ENCODE measurements around the gene CAD. TPM values are rescaled to one million over a fixed set of nuclear protein-coding genes. Genes with fewer than 3 reads are reported as not detected.
A peak's percentile ranks its signal among the peaks of the same experiment; 100 is the strongest.

Gene CAD
- total RNA-seq, 1 donor from 2014 or later: 28.2 TPM

- H3K9me3 ChIP-seq (ENCODE audit: control insufficient read depth in 3 of 3, low read length in 3 of 3): no peaks in the 10 kb centered on the region
- H3K9ac ChIP-seq (ENCODE audit: low read depth in 1 of 3, low read length in 3 of 3): no peak overlapping the region
- H3K27ac ChIP-seq (ENCODE audit: low read depth, low read length): no peak overlapping the region
- peaks cover 85 to 86% (median 85%) of the 10 kb centered on the region in 3 donors for H3K36me3 ChIP-seq (ENCODE audit: control insufficient read depth in 3 of 3, insufficient read depth in 3 of 3, low read length in 3 of 3)
- H3K4me1 ChIP-seq (ENCODE audit: control insufficient read depth in 3 of 3, insufficient read depth in 3 of 3, low read length in 3 of 3): no peaks in the 10 kb centered on the region
- H3K4me3 ChIP-seq (ENCODE audit: low read length in 3 of 3): no peak overlapping the region
- no peaks in the 10 kb centered on the region for H3K27me3 ChIP-seq (ENCODE audit: control insufficient read depth in 3 of 3, insufficient read depth in 3 of 3, low read length in 3 of 3)
These were observed 23.2 kb downstream of the CAD start for GRCh38 chr2:27240406-27240805.

GRCh38 chr2:27241761-27242613, 24.8 kb downstream of the CAD start:
- Histone ChIP-seq H3K9ac (ENCODE audit: low read depth in 1 of 3, low read length in 3 of 3) (no peak overlapping the region), H3K9me3 (ENCODE audit: control insufficient read depth in 3 of 3, low read length in 3 of 3) (no peaks in the 10 kb centered on the region), H3K36me3 (ENCODE audit: control insufficient read depth in 3 of 3, insufficient read depth in 3 of 3, low read length in 3 of 3) (peaks cover 70 to 72% (median 71%) of the 10 kb centered on the region in 3 donors), H3K4me1 (ENCODE audit: control insufficient read depth in 3 of 3, insufficient read depth in 3 of 3, low read length in 3 of 3) (no peaks in the 10 kb centered on the region), H3K4me3 (ENCODE audit: low read length in 3 of 3) (no peak overlapping the region), H3K27ac (ENCODE audit: low read depth, low read length) (no peak overlapping the region), H3K27me3 (ENCODE audit: control insufficient read depth in 3 of 3, insufficient read depth in 3 of 3, low read length in 3 of 3) (no peaks in the 10 kb centered on the region)

DNA sequence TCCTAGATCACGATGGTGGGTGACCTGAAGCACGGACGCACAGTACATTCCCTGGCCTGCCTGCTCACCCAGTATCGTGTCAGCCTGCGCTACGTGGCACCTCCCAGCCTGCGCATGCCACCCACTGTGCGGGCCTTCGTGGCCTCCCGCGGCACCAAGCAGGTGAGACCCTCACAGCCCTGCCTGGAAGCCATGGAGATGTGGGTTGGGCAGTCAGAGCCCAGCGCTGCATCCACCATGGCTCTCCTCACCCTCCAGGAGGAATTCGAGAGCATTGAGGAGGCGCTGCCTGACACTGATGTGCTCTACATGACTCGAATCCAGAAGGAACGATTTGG, 25.4 kb downstream of the CAD start:
- Histone ChIP-seq H3K27ac (ENCODE audit: low read depth, low read length) (no peak overlapping the region), H3K27me3 (ENCODE audit: control insufficient read depth in 3 of 3, insufficient read depth in 3 of 3, low read length in 3 of 3) (no peaks in the 10 kb centered on the region), H3K9ac (ENCODE audit: low read depth in 1 of 3, low read length in 3 of 3) (no peak overlapping the region), H3K4me1 (ENCODE audit: control insufficient read depth in 3 of 3, insufficient read depth in 3 of 3, low read length in 3 of 3) (no peaks in the 10 kb centered on the region), H3K4me3 (ENCODE audit: low read length in 3 of 3) (no peak overlapping the region), H3K9me3 (ENCODE audit: control insufficient read depth in 3 of 3, low read length in 3 of 3) (no peaks in the 10 kb centered on the region), H3K36me3 (ENCODE audit: control insufficient read depth in 3 of 3, insufficient read depth in 3 of 3, low read length in 3 of 3) (peaks cover 65 to 67% (median 66%) of the 10 kb centered on the region in 3 donors)

- Histone ChIP-seq H3K27me3 (ENCODE audit: control insufficient read depth in 3 of 3, insufficient read depth in 3 of 3, low read length in 3 of 3) (no peaks in the 10 kb centered on the region), H3K9ac (ENCODE audit: low read depth in 1 of 3, low read length in 3 of 3) (no peak overlapping the region), H3K9me3 (ENCODE audit: control insufficient read depth in 3 of 3, low read length in 3 of 3) (no peaks in the 10 kb centered on the region), H3K4me1 (ENCODE audit: control insufficient read depth in 3 of 3, insufficient read depth in 3 of 3, low read length in 3 of 3) (no peaks in the 10 kb centered on the region), H3K27ac (ENCODE audit: low read depth, low read length) (no peak overlapping the region), H3K36me3 (ENCODE audit: control insufficient read depth in 3 of 3, insufficient read depth in 3 of 3, low read length in 3 of 3) (peaks cover 55 to 57% (median 56%) of the 10 kb centered on the region in 3 donors), H3K4me3 (ENCODE audit: low read length in 3 of 3) (no peak overlapping the region)
These were observed 26.4 kb downstream of the CAD start for GRCh38 chr2:27243391-27244130.

GRCh38 chr2:27245116-27245515, 27.9 kb downstream of the CAD start:
- Histone ChIP-seq H3K4me1 (ENCODE audit: control insufficient read depth in 3 of 3, insufficient read depth in 3 of 3, low read length in 3 of 3) (peaks cover 0 to 3% (median 0%) of the 10 kb centered on the region in 3 donors), H3K9ac (ENCODE audit: low read depth in 1 of 3, low read length in 3 of 3) (no peak overlapping the region), H3K36me3 (ENCODE audit: control insufficient read depth in 3 of 3, insufficient read depth in 3 of 3, low read length in 3 of 3) (peaks cover 43 to 44% (median 44%) of the 10 kb centered on the region in 3 donors), H3K27me3 (ENCODE audit: control insufficient read depth in 3 of 3, insufficient read depth in 3 of 3, low read length in 3 of 3) (peaks cover 0 to 3% (median 0%) of the 10 kb centered on the region in 3 donors), H3K4me3 (ENCODE audit: low read length in 3 of 3) (no peak overlapping the region), H3K27ac (ENCODE audit: low read depth, low read length) (no peak overlapping the region), H3K9me3 (ENCODE audit: control insufficient read depth in 3 of 3, low read length in 3 of 3) (no peaks in the 10 kb centered on the region)

- Histone ChIP-seq H3K27ac (ENCODE audit: low read depth, low read length) (no peak overlapping the region), H3K9ac (ENCODE audit: low read depth in 1 of 3, low read length in 3 of 3) (peak overlapping the region in 1 of 3 donors; percentile 40), H3K4me3 (ENCODE audit: low read length in 3 of 3) (no peak overlapping the region)
These were observed 28.5 kb downstream of the CAD start for GRCh38 chr2:27245626-27246025.

GRCh38 chr2:27247893-27248292, 30.7 kb downstream of the CAD start:
- Histone ChIP-seq H3K9ac (ENCODE audit: low read depth in 1 of 3, low read length in 3 of 3) (no peak overlapping the region), H3K9me3 (ENCODE audit: control insufficient read depth in 3 of 3, low read length in 3 of 3) (no peaks in the 10 kb centered on the region), H3K36me3 (ENCODE audit: control insufficient read depth in 3 of 3, insufficient read depth in 3 of 3, low read length in 3 of 3) (peaks cover 16 to 17% (median 16%) of the 10 kb centered on the region in 3 donors), H3K27ac (ENCODE audit: low read depth, low read length) (no peak overlapping the region), H3K4me3 (ENCODE audit: low read length in 3 of 3) (no peak overlapping the region), H3K4me1 (ENCODE audit: control insufficient read depth in 3 of 3, insufficient read depth in 3 of 3, low read length in 3 of 3) (peaks cover 0 to 7% (median 3%) of the 10 kb centered on the region in 3 donors), H3K27me3 (ENCODE audit: control insufficient read depth in 3 of 3, insufficient read depth in 3 of 3, low read length in 3 of 3) (peaks cover 0 to 15% (median 5%) of the 10 kb centered on the region in 3 donors)

More at GRCh38 chr2:27245626-27246025, 28.5 kb downstream of the CAD start:
- peaks cover 39% of the 10 kb centered on the region in 3 donors for H3K36me3 ChIP-seq (ENCODE audit: control insufficient read depth in 3 of 3, insufficient read depth in 3 of 3, low read length in 3 of 3)
- peaks cover 0 to 7% (median 3%) of the 10 kb centered on the region in 3 donors for H3K4me1 ChIP-seq (ENCODE audit: control insufficient read depth in 3 of 3, insufficient read depth in 3 of 3, low read length in 3 of 3)
- H3K9me3 ChIP-seq (ENCODE audit: control insufficient read depth in 3 of 3, low read length in 3 of 3): no peaks in the 10 kb centered on the region
- peaks cover 0 to 7% (median 0%) of the 10 kb centered on the region in 3 donors for H3K27me3 ChIP-seq (ENCODE audit: control insufficient read depth in 3 of 3, insufficient read depth in 3 of 3, low read length in 3 of 3)

DNA sequence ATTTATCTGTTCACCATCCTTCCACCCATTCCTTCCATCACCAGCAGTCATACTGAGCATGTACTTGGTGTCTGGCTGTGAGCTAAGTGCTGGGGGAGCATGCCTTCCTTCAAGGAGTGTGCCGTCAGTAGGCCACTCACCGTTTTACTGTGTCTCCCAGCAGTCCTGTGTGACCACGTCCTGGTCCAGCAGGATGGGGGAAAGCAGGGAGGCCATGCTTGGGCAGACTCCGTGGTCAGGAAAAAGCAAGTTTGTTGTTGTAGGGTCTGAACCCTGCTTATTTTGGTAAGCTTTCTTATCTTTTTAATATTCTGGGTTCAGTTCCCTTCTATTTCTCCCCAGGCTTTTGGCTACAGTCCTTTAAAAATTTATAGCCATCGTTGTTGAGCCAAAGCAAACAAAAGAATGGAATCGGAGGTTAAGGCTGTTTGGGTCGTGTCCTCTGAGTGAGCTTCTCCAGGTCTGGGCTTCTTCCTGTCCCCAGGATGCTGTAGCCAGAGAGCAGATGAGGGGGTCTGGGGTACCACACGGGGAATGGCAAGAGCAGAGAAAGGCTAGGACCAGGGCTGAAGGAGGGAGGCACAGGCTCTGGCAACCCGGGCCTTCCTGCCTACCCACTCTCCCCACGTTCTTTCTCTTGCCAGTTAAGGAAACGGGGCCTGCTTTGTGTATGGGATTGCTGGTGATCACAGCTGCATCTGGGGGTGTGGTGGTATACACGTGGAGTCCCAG, 32.2 kb downstream of the CAD start:
- Histone ChIP-seq H3K4me1 (ENCODE audit: control insufficient read depth in 3 of 3, insufficient read depth in 3 of 3, low read length in 3 of 3) (peaks cover 0 to 7% (median 3%) of the 10 kb centered on the region in 3 donors), H3K4me3 (ENCODE audit: low read length in 3 of 3) (no peak overlapping the region), H3K27ac (ENCODE audit: low read depth, low read length) (no peak overlapping the region), H3K36me3 (ENCODE audit: control insufficient read depth in 3 of 3, insufficient read depth in 3 of 3, low read length in 3 of 3) (peaks cover 2% of the 10 kb centered on the region in 3 donors), H3K27me3 (ENCODE audit: control insufficient read depth in 3 of 3, insufficient read depth in 3 of 3, low read length in 3 of 3) (peaks cover 0 to 25% (median 5%) of the 10 kb centered on the region in 3 donors), H3K9ac (ENCODE audit: low read depth in 1 of 3, low read length in 3 of 3) (no peak overlapping the region), H3K9me3 (ENCODE audit: control insufficient read depth in 3 of 3, low read length in 3 of 3) (no peaks in the 10 kb centered on the region)

DNA sequence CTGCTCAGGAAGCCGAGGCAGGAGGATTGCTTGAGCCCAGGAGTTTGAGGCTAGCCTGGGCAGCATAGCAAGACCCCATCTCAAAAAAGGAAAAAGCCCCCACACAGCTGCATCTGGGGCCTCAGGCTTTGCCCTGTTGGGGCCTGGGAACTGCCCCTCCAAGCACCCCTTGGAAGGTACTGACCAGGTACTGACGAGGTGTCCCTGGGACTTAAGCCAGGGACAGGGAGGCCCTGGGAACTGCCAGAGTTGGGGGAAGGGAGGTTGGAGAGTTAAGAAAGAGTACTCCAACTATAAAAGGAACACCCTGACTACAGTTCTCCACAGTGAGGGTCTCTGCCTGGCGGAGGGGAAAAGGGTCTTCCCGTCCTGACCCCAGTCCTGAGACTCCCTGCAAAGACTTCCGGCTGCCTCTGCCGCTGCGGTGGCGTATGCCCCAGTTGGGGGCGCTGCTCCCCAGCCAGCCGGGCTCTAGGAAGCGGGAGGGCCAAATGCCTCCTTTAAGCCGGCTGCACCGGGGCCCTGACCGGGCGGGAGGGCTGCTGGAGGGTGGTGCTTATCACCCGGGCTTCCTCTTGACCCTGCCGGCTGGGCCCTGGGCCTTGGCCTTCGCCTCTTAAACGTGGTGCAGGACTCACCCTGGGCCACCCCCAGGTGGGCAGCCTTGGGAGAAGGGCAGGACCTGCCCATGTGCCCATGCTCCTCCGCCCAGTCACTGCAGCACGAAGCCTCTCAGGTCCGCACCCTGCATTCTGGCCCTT, 32.9 kb downstream of the CAD start:
- no peaks in the 10 kb centered on the region for H3K36me3 ChIP-seq (ENCODE audit: control insufficient read depth in 3 of 3, insufficient read depth in 3 of 3, low read length in 3 of 3)
- H3K4me1 ChIP-seq (ENCODE audit: control insufficient read depth in 3 of 3, insufficient read depth in 3 of 3, low read length in 3 of 3): peaks cover 0 to 7% (median 3%) of the 10 kb centered on the region in 3 donors
- H3K27me3 ChIP-seq (ENCODE audit: control insufficient read depth in 3 of 3, insufficient read depth in 3 of 3, low read length in 3 of 3): peaks cover 0 to 25% (median 5%) of the 10 kb centered on the region in 3 donors
- H3K4me3 ChIP-seq (ENCODE audit: low read length in 3 of 3): no peak overlapping the region
- H3K27ac ChIP-seq (ENCODE audit: low read depth, low read length): no peak overlapping the region
- no peaks in the 10 kb centered on the region for H3K9me3 ChIP-seq (ENCODE audit: control insufficient read depth in 3 of 3, low read length in 3 of 3)
- H3K9ac ChIP-seq (ENCODE audit: low read depth in 1 of 3, low read length in 3 of 3): peak overlapping the region in 2 of 3 donors; percentile 0 to 68

Data from skeletal muscle tissue (tissue), 4 donors.